ENCODE results near the gene NOTCH2.

The NOTCH2 gene

DNA sequence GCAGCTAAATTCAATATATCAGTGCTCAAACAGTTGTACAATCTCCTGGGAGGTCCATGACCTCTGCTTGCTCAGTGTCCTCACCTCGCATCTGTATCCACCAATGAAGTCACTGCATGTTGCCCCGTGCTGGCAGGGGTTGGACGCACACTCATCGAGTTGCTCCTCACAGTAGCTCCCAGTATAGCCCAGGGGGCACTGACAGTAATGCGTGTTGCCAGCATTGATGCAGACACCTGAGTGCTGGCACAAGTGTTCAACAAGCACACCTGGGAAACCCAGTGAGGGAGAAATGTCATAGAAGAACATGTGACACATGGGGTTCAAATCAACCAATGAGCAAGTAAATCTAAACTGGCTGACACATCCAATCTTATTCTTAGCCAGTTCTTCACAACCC, 132.3 kb downstream of the NOTCH2 start:
- no peak for DNase-seq

DNA sequence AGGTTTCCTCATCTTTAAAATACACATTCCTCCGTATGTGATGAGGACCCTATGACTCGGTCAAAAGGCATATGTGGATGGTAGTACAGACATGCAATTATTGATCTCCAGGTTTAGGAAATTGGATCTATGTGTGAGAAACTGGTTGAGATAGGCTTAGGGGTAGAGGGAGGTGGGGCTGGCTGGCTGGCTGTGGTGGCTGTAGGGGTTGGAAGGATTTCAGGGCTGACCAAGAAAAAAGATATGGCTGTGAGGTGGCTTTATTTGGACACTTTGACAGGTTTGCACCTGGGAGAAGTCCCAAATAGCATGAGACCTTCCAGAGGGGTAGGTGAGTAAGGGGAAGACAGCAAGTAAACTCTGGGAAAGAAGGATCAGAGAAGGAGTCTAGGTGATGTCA, 133.5 kb downstream of the NOTCH2 start:
- DNase-seq: no peak

GRCh38 chr1:119935373-119935772, 134.1 kb downstream of the NOTCH2 start:
- DNase-seq: no peak

DNA sequence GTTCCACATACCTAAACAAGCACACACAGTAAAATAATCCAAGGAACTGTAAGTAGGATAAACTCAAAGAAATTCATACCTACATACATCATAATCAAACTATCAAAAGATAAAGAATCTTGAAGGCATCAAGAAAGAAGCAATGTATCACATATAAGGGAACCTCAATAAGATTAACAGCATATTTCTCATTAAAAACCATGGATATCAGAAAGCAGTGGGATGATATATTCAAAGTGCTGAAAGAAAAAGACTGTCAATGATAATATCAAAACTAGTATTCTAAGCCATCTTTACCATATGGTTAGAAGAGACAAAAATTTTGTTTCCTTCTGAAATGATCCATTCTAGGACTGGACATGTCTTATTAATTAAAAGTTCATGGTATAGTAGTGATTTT, 136.1 kb downstream of the NOTCH2 start:
- DNase-seq: no peak

- no peak for DNase-seq
Observed at GRCh38 chr1:119929643-119930315, 139.7 kb downstream of the NOTCH2 start.

DNA sequence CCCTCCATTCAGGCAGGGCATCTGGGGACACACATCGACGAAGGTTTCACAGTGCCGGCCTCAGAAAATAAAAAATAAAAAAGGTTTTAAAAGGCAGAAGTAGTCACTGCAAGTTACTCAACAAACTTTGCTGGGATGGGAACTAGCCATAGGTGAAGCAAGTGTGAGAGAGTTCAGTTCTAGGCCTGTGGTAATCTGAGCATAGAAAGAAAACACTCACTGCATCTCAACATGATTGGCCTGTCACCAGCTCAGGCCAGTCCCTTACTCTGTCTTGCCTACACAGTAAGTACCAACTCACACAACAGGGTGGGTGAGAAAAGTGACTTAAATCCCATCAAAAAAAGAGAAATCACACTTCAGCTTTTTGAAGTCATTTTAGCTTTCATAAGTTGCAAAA, 142.9 kb downstream of the NOTCH2 start:
- DNase-seq: no peak

- no peak for DNase-seq
Observed at GRCh38 chr1:119924948-119925898, 144.2 kb downstream of the NOTCH2 start.

DNA sequence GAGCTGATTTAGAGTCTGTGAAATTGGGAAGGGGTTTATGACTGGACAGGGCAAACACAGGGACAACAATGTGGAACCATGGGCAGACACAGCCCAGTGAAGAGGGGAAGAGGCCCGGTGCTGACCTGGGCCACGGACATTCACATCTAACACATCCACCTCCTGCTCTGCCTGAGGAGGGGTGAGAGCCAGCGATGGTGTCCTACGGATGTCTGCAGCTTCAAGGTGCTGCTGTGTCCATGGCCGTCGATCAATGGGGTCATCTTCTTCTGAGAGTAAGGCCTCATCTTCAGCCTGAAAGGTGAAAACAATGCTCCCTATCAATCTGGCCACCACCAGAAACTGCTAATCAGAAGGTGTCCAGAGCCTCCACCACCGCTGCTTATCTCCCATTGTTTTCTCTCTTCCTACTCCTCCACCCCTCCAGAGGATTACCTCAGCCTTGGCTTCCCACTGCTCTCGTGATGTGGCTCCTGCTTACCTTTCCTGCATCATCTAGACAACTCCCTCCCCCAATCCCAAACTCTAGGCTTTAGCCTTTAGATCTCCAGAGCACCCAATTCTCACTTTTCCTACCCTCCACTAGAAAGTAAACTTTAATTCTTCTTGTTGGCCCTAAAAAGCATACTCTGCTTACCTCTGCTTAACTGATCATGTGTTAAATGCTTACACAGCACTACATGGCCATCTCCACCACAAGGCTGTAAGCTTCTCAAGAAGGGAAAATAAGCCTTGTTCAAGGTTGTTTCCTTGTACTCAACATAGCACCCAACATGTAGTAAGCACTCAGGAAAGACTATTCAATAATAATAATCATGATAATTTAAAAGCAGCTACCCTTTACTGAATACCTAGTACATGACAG, 149.1 kb downstream of the NOTCH2 start:
- DNase-seq: no peak

GRCh38 chr1:119919241-119919640, 150.2 kb downstream of the NOTCH2 start:
- no peak for DNase-seq

- no peak for DNase-seq
Observed at GRCh38 chr1:119918301-119918700, 151.2 kb downstream of the NOTCH2 start.

DNA sequence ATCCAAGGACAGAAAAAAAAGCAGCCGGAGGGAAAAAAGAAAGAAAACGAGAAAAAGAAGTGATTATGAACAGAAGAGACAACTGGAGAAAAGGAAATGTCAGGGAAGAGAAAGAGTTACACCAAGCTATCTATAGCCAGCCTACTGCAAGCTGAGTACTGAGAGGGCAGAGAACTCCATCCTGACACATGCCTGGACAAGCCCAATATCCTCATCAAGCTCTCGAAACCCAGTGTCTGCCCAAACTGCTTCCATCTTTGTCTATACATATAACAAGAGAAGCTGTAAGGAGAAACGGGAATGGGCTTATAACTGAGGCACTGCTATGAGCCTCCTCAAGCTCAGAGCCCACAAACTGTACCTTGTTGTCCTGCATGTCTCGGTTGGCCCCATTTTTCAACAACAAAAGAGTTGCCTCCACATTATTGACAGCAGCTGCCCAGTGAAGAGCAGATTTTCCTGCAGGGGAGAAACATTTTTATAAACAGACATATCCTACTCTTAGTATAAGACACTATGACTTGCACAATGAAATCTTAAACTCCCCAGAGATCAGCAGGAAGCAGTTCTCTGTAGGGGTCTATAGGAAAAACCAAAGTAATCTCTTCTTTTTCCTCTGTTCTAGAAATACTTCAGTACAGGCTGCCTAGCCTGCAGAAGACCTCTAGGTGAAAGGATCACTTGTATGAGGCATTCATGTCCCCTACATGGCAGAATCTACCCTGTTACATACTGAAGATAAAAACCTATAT, 152.0 kb downstream of the NOTCH2 start:
- DNase-seq: no peak

GRCh38 chr1:119915517-119915916, 153.9 kb downstream of the NOTCH2 start:
- DNase-seq: no peak

- no peak for DNase-seq
Observed at GRCh38 chr1:119914071-119914470, 155.4 kb downstream of the NOTCH2 start.

GRCh38 chr1:119912963-119913362, 156.5 kb downstream of the NOTCH2 start:
- no peak for DNase-seq

DNA sequence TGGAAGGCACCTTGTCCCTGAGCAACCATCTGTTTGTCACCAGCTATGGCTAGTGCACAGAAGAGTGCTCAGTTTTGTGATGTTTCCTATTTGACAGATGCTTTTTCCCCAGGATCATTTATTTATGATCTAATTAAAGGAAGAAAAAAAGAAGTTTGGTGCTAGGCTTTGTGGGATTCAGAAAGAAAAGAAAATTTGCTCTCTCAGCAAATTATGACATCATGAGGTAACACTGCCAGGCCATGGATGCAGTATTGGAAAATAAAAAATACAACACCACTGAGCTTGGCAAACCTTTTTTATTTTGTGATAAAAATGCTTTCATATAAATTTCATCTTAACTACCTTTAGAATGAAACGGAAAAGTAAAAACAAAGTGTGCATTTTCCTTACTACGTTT, 157.7 kb downstream of the NOTCH2 start:
- no peak for DNase-seq

- no peak for DNase-seq
Observed at GRCh38 chr1:119910618-119911017, 158.8 kb downstream of the NOTCH2 start.

DNA sequence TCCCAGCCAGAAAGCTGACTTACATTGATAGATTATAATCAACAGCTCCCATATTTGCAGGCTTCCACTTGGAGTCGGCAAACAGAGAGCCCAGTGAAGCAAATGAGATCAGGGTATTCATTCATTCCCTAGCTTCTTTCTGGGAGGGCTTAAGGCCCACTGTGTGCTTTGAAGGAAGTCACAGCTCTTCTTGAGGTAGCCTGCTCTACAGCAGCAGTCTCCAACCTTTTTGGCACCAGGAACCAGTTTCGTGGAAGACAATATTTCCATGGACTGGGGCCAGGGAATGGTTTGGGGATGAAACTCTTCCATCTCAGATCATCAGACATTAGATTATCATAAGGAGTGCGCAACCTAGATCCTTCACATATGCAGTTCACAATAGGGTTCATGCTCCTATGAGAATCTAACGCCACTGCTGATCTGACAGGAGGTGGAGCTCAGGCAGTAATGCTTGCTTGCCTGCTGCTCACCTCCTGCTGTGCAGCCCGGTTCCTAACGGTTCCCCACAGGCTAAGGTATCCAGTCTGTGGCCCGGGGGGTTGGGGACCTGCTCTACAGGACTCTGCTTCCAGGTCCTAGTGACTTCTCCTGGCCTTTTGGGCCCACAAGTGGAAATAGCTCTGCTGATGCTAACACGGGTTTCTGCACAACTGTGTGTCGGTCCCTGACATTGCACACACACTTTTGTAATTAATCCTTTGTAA, 159.4 kb downstream of the NOTCH2 start:
- DNase-seq: no peak

GRCh38 chr1:119908661-119909060, 160.8 kb downstream of the NOTCH2 start:
- DNase-seq: no peak

- no peak for DNase-seq
Observed at GRCh38 chr1:119906927-119907652, 162.4 kb downstream of the NOTCH2 start.

- DNase-seq: no peak
Observed at GRCh38 chr1:119903443-119903835, 166.0 kb downstream of the NOTCH2 start.

DNA sequence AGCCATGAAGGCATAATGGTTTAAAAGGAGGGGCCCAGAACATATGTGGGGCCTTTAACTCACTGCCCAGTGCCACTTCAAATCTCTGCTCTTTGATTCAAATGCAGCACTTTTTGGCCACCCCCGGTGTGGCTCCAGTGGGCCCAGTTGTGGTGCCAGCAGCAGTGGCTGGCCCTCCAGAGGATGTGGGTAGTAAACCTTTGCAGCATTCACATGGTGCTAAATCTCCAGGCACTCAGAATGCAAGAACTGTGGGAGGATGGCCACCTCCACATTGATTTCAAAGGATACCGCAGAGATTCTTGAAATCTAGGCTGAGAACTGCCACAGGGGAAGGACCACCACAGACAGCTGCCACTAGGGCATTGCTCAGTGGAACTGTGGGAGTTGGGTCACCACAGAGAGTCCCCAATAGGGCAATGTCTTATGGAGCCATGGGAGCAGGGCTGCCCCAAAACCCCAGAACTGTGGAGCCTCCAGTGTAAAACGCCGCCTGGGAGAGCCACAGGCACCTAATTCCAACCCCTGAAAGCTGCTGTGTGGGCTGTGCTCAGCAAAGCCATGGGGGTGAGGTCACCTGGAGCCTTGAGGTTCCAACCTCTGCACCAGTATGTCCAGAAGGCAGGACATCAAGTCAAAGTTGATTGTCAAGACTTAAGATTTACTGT, 166.6 kb downstream of the NOTCH2 start:
- no peak for DNase-seq

Measured in NCI-H2081 treated with DMSO at 0.1 percent for 48 hours (cell line).